ENCODE data around the gene ERN1.

DNA sequence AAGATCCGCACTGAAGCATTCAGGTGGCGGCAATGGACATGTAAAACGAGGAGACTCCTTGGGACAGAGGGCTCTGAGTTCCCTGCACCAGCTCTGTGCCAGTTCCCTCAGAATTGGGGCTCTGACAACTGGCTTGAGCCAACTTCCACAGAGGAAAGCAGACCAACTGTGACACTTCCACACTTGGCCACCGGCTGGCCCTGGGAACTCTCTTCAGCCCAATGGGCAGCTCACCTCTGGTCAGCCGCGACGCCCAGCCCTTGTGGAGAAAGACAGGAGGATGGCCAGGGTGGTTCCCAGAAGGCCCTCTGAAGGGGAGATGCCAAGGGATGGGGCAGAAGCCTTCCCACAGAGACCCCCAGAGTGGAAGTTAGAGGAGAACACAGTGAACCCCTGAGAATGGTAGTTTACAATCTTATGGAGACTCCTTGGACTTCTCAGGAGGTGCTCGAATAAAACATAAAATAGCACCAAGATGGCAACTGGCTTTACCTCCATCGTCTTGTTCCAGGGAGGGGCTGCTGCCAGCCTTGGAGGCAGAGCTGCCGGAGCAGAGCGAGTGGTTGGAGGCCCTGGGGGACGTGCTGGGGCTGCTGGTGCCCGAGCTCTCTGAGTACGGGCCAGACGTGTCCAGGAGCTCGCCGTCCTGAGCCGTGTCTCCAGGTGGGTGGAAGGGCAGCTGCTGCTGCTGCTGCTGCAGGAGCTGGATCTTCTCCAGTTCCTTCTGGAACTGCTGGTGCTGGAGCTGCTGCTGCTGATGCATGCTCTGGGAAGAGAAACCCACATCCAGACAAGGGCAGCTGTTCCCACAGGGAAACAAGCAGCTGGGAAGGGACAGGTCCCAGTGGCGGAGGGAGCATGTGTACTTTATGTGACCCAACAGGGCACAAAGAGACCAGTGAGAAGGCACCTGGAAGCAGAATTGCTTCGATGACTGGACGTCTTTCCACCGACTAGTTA is 74.5 kb downstream of the ERN1 start:
- TF ChIP-seq, protein P1, sequence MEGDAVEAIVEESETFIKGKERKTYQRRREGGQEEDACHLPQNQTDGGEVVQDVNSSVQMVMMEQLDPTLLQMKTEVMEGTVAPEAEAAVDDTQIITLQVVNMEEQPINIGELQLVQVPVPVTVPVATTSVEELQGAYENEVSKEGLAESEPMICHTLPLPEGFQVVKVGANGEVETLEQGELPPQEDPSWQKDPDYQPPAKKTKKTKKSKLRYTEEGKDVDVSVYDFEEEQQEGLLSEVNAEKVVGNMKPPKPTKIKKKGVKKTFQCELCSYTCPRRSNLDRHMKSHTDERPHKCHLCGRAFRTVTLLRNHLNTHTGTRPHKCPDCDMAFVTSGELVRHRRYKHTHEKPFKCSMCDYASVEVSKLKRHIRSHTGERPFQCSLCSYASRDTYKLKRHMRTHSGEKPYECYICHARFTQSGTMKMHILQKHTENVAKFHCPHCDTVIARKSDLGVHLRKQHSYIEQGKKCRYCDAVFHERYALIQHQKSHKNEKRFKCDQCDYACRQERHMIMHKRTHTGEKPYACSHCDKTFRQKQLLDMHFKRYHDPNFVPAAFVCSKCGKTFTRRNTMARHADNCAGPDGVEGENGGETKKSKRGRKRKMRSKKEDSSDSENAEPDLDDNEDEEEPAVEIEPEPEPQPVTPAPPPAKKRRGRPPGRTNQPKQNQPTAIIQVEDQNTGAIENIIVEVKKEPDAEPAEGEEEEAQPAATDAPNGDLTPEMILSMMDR (IDR thresholded peaks at IDR 0.05; ENCODE audit: poor library complexity), result no peak
- no peak for TF ChIP-seq EZH2 (IDR thresholded peaks at IDR 0.05; ENCODE audit: borderline replicate concordance)
- no peak for TF ChIP-seq EZH2phosphoT487 (IDR thresholded peaks at IDR 0.05; ENCODE audit: low read depth, severe bottlenecking, unreplicated experiment)
